OCI-LY3 (cell line): ENCODE results near the gene TM9SF4.

Source experiments
- H2AFZ ChIP-seq: fragments of 200-600, 300-600 bp; shearing (Covaris generic); 2 replicates; pipeline ENCODE4 v1.6.0; 2014; ENCODE audit warnings: antibody characterized with exemption, low read depth, low read length
- H3K27ac ChIP-seq: fragments of 200-600, 300-600 bp; sonication (generic); 2 replicates; pipeline ENCODE4 v1.5.1; 2014; ENCODE audit warnings: mild to moderate bottlenecking, low read length, moderate library complexity, mixed read lengths
- H3K27me3 ChIP-seq: fragments of 200-600, 300-600 bp; sonication (generic); 2 replicates; pipeline ENCODE4 v1.6.1; 2014; ENCODE audit warnings: low read depth, low read length, mixed read lengths
- H3K36me3 ChIP-seq: fragments of 200-600, 300-600 bp; sonication (generic); replicated peaks from 2 replicates; pipeline ENCODE3; 2014; ENCODE audit warnings: low read depth, low read length, mixed read lengths
- H3K4me1 ChIP-seq: fragments of 300-600, 200-600 bp; sonication (generic); 2 replicates; pipeline ENCODE4 v1.6.1; 2014; ENCODE audit warnings: low read length, mixed read lengths
- H3K4me2 ChIP-seq: fragments of 200-600, 300-600 bp; sonication (generic); 2 replicates; pipeline ENCODE4 v1.6.1; 2014; ENCODE audit warnings: low read length, mixed read lengths
- H3K4me3 ChIP-seq: fragments of 300-600, 200-600 bp; sonication (generic); 2 replicates; pipeline ENCODE4 v1.5.1; 2014; ENCODE audit warnings: antibody characterized with exemption, mild to moderate bottlenecking, low read length, moderate library complexity
- H3K79me2 ChIP-seq: fragments of 300-600, 200-600 bp; shearing (Covaris generic); 2 replicates; pipeline ENCODE4 v1.6.1; 2014; ENCODE audit warnings: mild to moderate bottlenecking, low read length, mixed read lengths
- H3K9ac ChIP-seq: fragments of 300-600, 200-600 bp; shearing (Covaris generic); 2 replicates; pipeline ENCODE4 v1.6.0; 2014; ENCODE audit warnings: mild to moderate bottlenecking, low read length, moderate library complexity
- H3K9me3 ChIP-seq: fragments of 200-600, 300-600 bp; shearing (Covaris generic); 2 replicates; pipeline ENCODE4 v1.6.1; 2014; ENCODE audit warnings: low read length, mixed read lengths; ENCODE audit not compliant: insufficient read depth
- H4K20me1 ChIP-seq: fragments of 200-600, 300-600 bp; sonication (generic); 2 replicates; pipeline ENCODE4 v1.6.1; 2016; ENCODE audit warnings: low read length, mixed read lengths; ENCODE audit not compliant: insufficient read depth
- EZH2phosphoT487 ChIP-seq: fragments of 200-600 bp; shearing (Covaris generic); IDR thresholded peaks from 2 replicates; pipeline ENCODE4 v1.6.1; 2018; ENCODE audit warnings: antibody characterized with exemption, mixed run types, low read depth
- TF ChIP-seq, protein P1 (sequence below): fragments of 200-600, 300-600 bp; sonication (generic); IDR thresholded peaks from 2 replicates; pipeline ENCODE4 v1.5.1; 2014; ENCODE audit warnings: antibody characterized with exemption, low read length, low read depth

The TM9SF4 gene

DNA sequence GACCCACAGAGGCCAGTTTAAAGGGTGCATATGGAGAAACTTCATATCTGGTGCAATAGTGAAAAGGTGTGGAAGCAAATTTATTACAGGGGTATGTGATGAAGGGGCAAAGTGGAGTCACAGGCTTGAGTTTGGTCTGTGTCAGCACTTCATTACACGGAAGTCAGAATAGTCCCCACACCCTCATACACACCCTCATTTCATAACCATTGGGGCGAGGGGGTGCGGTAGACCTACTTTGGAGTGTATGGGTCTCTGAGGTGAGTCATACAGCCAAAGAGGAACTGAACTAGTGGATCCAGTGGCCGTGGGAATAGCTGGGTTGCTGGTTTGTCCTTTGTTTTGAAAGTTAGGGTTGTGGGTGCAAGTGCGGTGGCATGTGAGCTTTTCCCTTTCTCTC lies 3.3 kb downstream of the TM9SF4 start:
- no peak for TF ChIP-seq EZH2phosphoT487
- TF ChIP-seq, protein P1, sequence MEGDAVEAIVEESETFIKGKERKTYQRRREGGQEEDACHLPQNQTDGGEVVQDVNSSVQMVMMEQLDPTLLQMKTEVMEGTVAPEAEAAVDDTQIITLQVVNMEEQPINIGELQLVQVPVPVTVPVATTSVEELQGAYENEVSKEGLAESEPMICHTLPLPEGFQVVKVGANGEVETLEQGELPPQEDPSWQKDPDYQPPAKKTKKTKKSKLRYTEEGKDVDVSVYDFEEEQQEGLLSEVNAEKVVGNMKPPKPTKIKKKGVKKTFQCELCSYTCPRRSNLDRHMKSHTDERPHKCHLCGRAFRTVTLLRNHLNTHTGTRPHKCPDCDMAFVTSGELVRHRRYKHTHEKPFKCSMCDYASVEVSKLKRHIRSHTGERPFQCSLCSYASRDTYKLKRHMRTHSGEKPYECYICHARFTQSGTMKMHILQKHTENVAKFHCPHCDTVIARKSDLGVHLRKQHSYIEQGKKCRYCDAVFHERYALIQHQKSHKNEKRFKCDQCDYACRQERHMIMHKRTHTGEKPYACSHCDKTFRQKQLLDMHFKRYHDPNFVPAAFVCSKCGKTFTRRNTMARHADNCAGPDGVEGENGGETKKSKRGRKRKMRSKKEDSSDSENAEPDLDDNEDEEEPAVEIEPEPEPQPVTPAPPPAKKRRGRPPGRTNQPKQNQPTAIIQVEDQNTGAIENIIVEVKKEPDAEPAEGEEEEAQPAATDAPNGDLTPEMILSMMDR, result no peak
- Histone ChIP-seq H3K4me2 (no peak overlapping the region), H3K27me3 (no peaks in the 10 kb centered on the region), H3K27ac (no peak overlapping the region), H3K9me3 (no peaks in the 10 kb centered on the region), H3K4me3 (no peak overlapping the region), H3K4me1 (peaks cover 11% of the 10 kb centered on the region), H3K36me3 (peaks cover 29% of the 10 kb centered on the region), H2AFZ (no peak overlapping the region), H3K9ac (no peak overlapping the region), H4K20me1 (peaks cover 44% of the 10 kb centered on the region), H3K79me2 (peaks cover 83% of the 10 kb centered on the region)

DNA sequence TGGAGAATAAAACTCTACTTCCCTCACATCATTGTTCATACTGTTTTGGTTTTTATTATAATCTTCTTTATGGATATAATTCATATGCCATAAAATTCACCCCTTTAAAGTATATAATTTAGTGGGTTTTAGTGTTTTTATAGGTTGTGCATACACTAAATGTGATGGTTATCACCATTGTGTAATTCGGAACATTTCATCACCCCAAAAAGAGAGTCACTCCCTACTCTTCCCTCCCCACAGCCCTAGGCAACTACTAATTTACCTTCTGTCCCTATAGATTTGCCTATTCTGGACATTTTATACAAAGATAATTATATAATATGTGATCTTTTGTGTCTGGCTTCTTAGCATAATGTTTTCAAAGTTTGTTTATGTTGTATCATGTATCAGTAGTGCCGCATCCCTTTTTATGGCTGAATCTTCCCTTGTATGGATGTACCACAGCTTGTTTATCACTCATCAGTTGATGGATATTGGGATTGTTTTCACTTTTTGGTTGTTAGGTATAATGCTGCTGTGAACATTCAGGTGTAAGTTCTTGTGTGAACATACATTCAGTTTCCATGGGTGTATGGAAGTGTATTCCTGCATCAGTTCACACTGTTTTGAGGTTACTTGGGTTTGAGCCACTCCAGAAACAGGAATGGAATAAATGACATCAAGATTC lies 4.2 kb downstream of the TM9SF4 start:
- no peak overlapping the region for H3K4me3 ChIP-seq
- peaks cover 44% of the 10 kb centered on the region for H4K20me1 ChIP-seq
- H3K27me3 ChIP-seq, result no peaks in the 10 kb centered on the region
- peaks cover 11% of the 10 kb centered on the region for H3K4me1 ChIP-seq
- TF ChIP-seq, protein P1, result no peak
- no peak for TF ChIP-seq EZH2phosphoT487
- no peak overlapping the region for H3K9ac ChIP-seq
- no peaks in the 10 kb centered on the region for H3K9me3 ChIP-seq
- peaks cover 90% of the 10 kb centered on the region for H3K79me2 ChIP-seq
- H3K4me2 ChIP-seq, result no peak overlapping the region
- H3K36me3 ChIP-seq, result peaks cover 30% of the 10 kb centered on the region
- H2AFZ ChIP-seq, result no peak overlapping the region
- H3K27ac ChIP-seq, result no peak overlapping the region

DNA sequence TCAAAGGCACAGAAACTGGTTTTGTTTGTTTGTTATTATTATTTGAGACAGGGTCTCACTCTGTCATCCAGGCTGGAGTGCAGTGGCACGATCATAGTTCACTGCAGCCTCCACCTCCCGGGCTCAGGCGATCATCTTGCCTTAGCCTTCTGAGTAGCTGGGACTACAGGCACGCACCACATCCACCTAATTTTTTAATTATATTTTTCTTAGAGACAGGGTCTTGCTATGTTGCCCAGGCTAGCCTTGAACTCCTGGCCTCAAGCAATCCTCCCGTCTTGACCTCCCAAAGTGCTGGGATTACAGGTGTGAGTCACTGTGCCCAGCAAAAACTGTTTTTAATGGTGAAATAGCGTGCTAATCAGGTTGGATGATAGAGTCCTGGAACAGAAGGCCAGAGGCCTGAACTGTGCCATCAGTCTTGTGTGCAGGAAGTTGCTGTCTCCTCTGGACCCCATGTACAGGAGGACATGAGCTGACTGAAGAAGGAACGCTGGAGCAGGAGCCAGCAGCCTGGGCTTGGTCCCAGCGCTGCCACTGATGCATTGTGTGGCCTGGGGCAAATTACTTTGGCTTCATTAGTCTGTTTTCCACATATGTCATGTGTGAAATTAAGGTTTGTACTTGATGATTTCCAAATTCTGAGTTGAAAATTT lies 4.9 kb downstream of the TM9SF4 start:
- Histone ChIP-seq H3K36me3 (peaks cover 32% of the 10 kb centered on the region), H3K27me3 (no peaks in the 10 kb centered on the region), H4K20me1 (peaks cover 44% of the 10 kb centered on the region), H3K4me2 (no peak overlapping the region), H2AFZ (no peak overlapping the region), H3K4me1 (peaks cover 8% of the 10 kb centered on the region), H3K79me2 (peaks cover 97% of the 10 kb centered on the region), H3K9ac (no peak overlapping the region), H3K27ac (no peak overlapping the region), H3K9me3 (no peaks in the 10 kb centered on the region), H3K4me3 (no peak overlapping the region)
- no peak for TF ChIP-seq EZH2phosphoT487
- TF ChIP-seq, protein P1, result no peak

DNA sequence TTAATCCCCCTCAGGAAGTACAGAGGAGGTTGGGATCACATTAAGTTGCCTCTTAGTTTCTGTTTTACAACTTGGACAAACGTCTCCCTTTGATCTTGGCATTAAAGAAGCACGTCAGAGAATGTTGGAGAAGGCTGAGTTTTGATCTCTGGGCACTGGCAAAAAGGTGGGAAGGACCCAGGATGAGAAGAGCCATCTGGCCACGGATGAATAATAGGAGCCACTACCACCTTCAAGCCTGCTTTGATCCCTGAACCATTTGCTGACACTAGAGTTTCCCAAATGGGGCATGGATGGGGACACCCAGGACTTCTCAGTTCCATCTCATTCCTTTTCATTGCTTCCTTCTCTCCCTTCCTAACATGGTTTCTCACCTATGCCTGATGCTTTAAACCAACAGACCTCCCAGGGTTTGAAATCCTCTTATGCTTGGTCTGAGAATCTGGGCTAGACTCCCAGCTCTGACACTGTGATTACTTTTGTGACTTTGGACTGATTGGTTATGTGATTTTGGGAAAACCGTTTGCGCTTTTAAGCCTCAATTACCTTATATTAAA lies 5.8 kb downstream of the TM9SF4 start:
- no peak for TF ChIP-seq EZH2phosphoT487
- TF ChIP-seq, protein P1, result no peak
- H3K4me2 ChIP-seq, result no peak overlapping the region
- peaks cover 34% of the 10 kb centered on the region for H3K36me3 ChIP-seq
- H3K4me1 ChIP-seq, result peaks cover 8% of the 10 kb centered on the region
- no peaks in the 10 kb centered on the region for H3K9me3 ChIP-seq
- H3K79me2 ChIP-seq, result peaks cover 98% of the 10 kb centered on the region
- H3K4me3 ChIP-seq, result no peak overlapping the region
- H4K20me1 ChIP-seq, result peaks cover 43% of the 10 kb centered on the region
- H3K27ac ChIP-seq, result no peak overlapping the region
- H3K27me3 ChIP-seq, result no peaks in the 10 kb centered on the region
- H2AFZ ChIP-seq, result no peak overlapping the region
- H3K9ac ChIP-seq, result no peak overlapping the region
